Measurements from ENCODE around the gene TMEM233. TPM values are rescaled to one million over a fixed set of nuclear protein-coding genes. Genes with fewer than 3 reads are reported as not detected.
A peak's percentile ranks its signal among the peaks of the same experiment; 100 is the strongest.

Gene TMEM233
- total RNA-seq, 1 experiment from 2014 or later: not detected

DNA sequence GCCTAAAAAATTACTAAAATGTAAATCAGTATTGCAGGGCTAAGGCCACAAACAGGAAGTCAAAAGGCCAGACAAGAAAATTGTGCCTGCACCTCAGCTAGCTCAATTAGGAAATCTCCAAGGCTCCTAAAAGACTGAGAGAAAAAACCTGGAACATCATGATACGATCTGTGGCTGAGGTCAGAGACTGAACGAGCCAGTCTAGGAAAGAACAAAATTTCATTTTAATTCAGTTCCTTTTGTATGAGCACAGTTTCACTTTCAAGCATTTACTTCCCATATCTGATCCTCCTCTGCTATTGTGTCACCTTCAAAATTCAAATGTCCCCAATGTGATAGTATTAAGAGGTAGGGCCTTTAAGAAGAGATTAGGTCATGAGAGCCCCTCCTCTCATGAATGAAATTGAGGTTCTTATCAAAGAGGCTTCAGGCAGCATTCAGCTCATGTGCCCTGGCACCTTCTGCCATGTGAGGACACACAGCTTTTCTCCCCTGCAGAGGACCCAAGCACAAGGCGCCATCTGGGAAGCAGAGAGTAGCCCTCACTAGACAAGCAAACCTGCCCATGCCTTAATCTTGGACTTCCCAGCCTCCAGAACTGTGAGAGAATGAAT, 89.2 kb downstream of the TMEM233 start:
- H3K4me2 ChIP-seq (ENCODE audit: low read depth, low read length, poor library complexity, severe bottlenecking): peak overlapping the region; percentile 65
- H3K4me3 ChIP-seq (ENCODE audit: low read length): peak overlapping the region; percentile 41

DNA sequence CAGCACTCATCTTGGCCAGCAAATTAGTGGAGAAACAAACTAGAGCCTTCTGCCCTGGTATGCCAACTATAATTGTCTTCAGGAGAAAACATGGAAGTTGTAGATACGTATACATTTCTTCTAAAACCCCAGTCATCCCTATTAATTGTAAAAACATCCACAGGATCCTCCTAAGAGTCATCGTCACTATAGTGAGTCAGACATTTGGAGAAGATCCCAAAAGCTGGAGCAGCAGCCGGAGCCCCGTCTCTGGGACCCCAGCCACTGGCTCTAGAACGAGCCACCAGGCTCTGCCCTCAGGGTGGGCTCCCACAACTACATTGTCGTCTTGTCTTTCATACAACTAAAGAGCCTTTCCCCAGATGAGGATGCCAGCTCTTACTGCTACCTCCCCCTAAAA, 89.8 kb downstream of the TMEM233 start:
- H3K9ac ChIP-seq (ENCODE audit: low read length): no peak overlapping the region
- no peaks in the 10 kb centered on the region for H3K9me3 ChIP-seq (ENCODE audit: low read length)
- no peak overlapping the region for H2AFZ ChIP-seq (ENCODE audit: low read length)
- no peaks in the 10 kb centered on the region for H4K20me1 ChIP-seq (ENCODE audit: insufficient read depth, low read depth, low read length)
- no peak overlapping the region for H3K4me3 ChIP-seq (ENCODE audit: low read length)
- no peaks in the 10 kb centered on the region for H3K27me3 ChIP-seq (ENCODE audit: low read length)
- no peaks in the 10 kb centered on the region for H3K79me2 ChIP-seq (ENCODE audit: low read length)
- no peaks in the 10 kb centered on the region for H3K9me2 ChIP-seq (replicated peaks; ENCODE audit: insufficient read depth, low read length)
- peaks cover 35% of the 10 kb centered on the region for H3K4me1 ChIP-seq (ENCODE audit: low read length)
- peaks cover 28% of the 10 kb centered on the region; the same call in 1 of the 2 replicates for H3K36me3 ChIP-seq (ENCODE audit: insufficient read depth, low read length)
- no peak for DNase-seq
- no peak overlapping the region for H3K4me2 ChIP-seq (ENCODE audit: low read depth, low read length, poor library complexity, severe bottlenecking)
- H3K27ac ChIP-seq (ENCODE audit: low read length): peak overlapping the region; percentile 90

More for the DNA sequence above, 89.2 kb downstream of the TMEM233 start:
- H3K79me2 ChIP-seq (ENCODE audit: low read length): no peaks in the 10 kb centered on the region
- H3K9ac ChIP-seq (ENCODE audit: low read length): peak overlapping the region; percentile 52
- H3K9me2 ChIP-seq (replicated peaks; ENCODE audit: insufficient read depth, low read length): no peaks in the 10 kb centered on the region
- H4K20me1 ChIP-seq (ENCODE audit: insufficient read depth, low read depth, low read length): no peaks in the 10 kb centered on the region
- no peak overlapping the region for H2AFZ ChIP-seq (ENCODE audit: low read length)
- DNase-seq: peak; percentile 83
- peaks cover 33% of the 10 kb centered on the region; the same call in 1 of the 2 replicates for H3K36me3 ChIP-seq (ENCODE audit: insufficient read depth, low read length)
- no peaks in the 10 kb centered on the region for H3K9me3 ChIP-seq (ENCODE audit: low read length)
- peaks cover 39% of the 10 kb centered on the region for H3K4me1 ChIP-seq (ENCODE audit: low read length)
- peak overlapping the region; percentile 90 for H3K27ac ChIP-seq (ENCODE audit: low read length)
- no peaks in the 10 kb centered on the region for H3K27me3 ChIP-seq (ENCODE audit: low read length)

DNA sequence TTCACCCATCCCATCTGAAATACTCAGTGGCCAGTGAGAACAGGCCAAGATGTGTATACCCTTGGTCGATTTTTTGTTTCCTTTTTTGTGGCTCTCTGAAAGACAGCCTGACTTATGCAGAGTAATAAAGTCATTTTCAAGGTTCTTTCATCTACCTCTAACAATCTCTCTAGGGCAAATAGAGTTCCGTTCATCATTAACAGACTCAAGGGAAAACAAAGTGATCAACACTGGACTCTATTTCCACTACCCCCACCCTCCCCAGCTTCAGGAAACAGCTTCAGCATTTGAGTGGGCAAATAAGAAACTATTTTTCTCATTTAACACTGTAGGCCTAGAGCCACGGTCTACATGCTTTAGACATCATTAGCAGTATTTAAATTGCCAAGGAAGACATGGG, 90.2 kb downstream of the TMEM233 start:
- peaks cover 24% of the 10 kb centered on the region; the same call in 1 of the 2 replicates for H3K36me3 ChIP-seq (ENCODE audit: insufficient read depth, low read length)
- no peaks in the 10 kb centered on the region for H3K79me2 ChIP-seq (ENCODE audit: low read length)
- no peaks in the 10 kb centered on the region for H3K9me3 ChIP-seq (ENCODE audit: low read length)

DNA sequence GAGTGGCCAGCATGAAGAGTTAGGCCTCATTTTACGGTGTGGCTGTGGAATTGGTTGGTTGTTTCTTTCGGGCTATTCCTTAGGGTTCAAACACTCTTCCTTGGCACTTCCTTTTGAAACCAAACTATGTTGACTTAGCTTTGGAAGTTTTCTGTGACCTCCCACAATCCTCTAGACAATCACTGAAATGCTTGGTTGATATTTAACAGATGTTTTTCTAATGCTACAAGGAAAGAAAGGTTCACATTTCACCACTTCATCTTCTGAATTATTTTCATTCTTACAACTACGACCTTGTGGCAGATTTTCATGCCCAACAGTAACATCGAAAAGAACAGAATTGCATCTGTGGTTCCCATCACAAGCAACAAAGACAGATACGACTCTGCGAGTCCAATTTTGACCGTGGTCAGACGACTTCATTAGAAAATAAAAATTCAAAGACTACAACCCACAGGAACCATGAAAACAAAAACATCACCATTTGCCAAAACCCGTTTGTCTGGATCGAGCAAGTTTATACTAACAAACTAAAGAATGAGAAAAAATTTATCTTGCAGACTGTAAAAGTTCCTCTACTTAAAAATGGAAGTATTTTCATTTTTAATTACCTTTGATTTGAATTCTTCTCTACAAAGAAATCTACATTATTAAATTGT, 91.3 kb downstream of the TMEM233 start:
- H3K4me3 ChIP-seq (ENCODE audit: low read length): no peak overlapping the region
- H3K27me3 ChIP-seq (ENCODE audit: low read length): no peaks in the 10 kb centered on the region
- H4K20me1 ChIP-seq (ENCODE audit: insufficient read depth, low read depth, low read length): no peaks in the 10 kb centered on the region
- no peaks in the 10 kb centered on the region for H3K79me2 ChIP-seq (ENCODE audit: low read length)
- no peak overlapping the region for H3K27ac ChIP-seq (ENCODE audit: low read length)
- H2AFZ ChIP-seq (ENCODE audit: low read length): no peak overlapping the region
- H3K9ac ChIP-seq (ENCODE audit: low read length): no peak overlapping the region
- H3K36me3 ChIP-seq (ENCODE audit: insufficient read depth, low read length): peaks cover 16% of the 10 kb centered on the region; the same call in 1 of the 2 replicates
- peaks cover 30% of the 10 kb centered on the region for H3K4me1 ChIP-seq (ENCODE audit: low read length)
- no peaks in the 10 kb centered on the region for H3K9me2 ChIP-seq (replicated peaks; ENCODE audit: insufficient read depth, low read length)
- DNase-seq: no peak
- no peak overlapping the region for H3K4me2 ChIP-seq (ENCODE audit: low read depth, low read length, poor library complexity, severe bottlenecking)
- H3K9me3 ChIP-seq (ENCODE audit: low read length): no peaks in the 10 kb centered on the region

More for the DNA sequence above, 90.2 kb downstream of the TMEM233 start:
- DNase-seq: no peak
- Histone ChIP-seq H3K4me3 (ENCODE audit: low read length) (no peak overlapping the region), H3K27ac (ENCODE audit: low read length) (peak overlapping the region; percentile 90; the same call in 1 of the 2 replicates), H4K20me1 (ENCODE audit: insufficient read depth, low read depth, low read length) (no peaks in the 10 kb centered on the region), H3K9me2 (replicated peaks; ENCODE audit: insufficient read depth, low read length) (no peaks in the 10 kb centered on the region), H3K4me1 (ENCODE audit: low read length) (peaks cover 31% of the 10 kb centered on the region), H3K27me3 (ENCODE audit: low read length) (no peaks in the 10 kb centered on the region), H3K4me2 (ENCODE audit: low read depth, low read length, poor library complexity, severe bottlenecking) (no peak overlapping the region), H2AFZ (ENCODE audit: low read length) (no peak overlapping the region), H3K9ac (ENCODE audit: low read length) (no peak overlapping the region)

DNA sequence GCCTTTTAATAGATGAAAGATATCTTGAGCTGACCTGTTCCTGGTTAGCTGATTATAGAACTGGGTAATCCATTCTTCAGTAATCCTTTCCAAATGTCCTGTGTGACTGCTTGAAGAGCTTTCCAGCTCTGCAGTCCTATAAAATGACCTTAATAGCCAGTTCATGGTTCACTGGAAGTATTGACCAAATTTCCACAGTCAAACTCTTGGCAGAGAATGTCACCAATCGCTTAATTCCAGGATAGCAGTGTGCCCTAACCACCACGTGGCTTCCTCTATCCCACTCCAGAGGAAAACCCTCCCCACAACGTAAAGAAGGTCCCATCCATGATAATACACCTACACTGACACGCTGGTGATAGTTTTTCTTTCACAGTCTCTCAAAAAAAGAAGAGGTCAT, 91.8 kb downstream of the TMEM233 start:
- Histone ChIP-seq H3K36me3 (ENCODE audit: insufficient read depth, low read length) (peaks cover 12% of the 10 kb centered on the region; the same call in 1 of the 2 replicates), H3K27me3 (ENCODE audit: low read length) (no peaks in the 10 kb centered on the region), H4K20me1 (ENCODE audit: insufficient read depth, low read depth, low read length) (no peaks in the 10 kb centered on the region)

DNA sequence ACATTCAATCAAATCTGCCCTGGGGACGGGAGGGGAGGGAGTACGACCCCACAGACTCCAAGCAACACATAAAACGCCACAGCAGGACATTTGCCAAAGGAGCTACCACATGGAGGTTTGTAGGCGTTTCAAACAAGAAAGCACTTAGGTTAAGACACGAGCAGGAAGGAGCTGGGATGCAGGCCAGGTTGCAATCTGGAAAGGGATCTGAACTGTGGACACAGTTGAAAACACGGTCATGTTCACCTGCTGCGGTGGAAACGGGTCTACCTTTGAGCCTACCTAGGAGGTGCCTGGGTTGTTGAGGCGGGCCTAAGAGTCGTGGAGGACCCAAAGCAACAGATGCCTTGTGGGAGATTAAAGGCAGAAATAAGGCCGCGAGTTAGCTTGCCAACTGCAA, 92.8 kb downstream of the TMEM233 start:
- Histone ChIP-seq H3K27me3 (ENCODE audit: low read length) (no peaks in the 10 kb centered on the region), H3K4me2 (ENCODE audit: low read depth, low read length, poor library complexity, severe bottlenecking) (no peak overlapping the region), H3K9ac (ENCODE audit: low read length) (no peak overlapping the region), H3K4me1 (ENCODE audit: low read length) (peaks cover 22% of the 10 kb centered on the region), H3K4me3 (ENCODE audit: low read length) (no peak overlapping the region), H3K27ac (ENCODE audit: low read length) (no peak overlapping the region), H4K20me1 (ENCODE audit: insufficient read depth, low read depth, low read length) (no peaks in the 10 kb centered on the region), H3K9me2 (replicated peaks; ENCODE audit: insufficient read depth, low read length) (no peaks in the 10 kb centered on the region), H2AFZ (ENCODE audit: low read length) (no peak overlapping the region), H3K9me3 (ENCODE audit: low read length) (no peaks in the 10 kb centered on the region), H3K79me2 (ENCODE audit: low read length) (no peaks in the 10 kb centered on the region), H3K36me3 (ENCODE audit: insufficient read depth, low read length) (peaks cover 9% of the 10 kb centered on the region; the same call in 1 of the 2 replicates)
- no peak for DNase-seq

More for the DNA sequence above, 91.8 kb downstream of the TMEM233 start:
- H3K9me3 ChIP-seq (ENCODE audit: low read length): no peaks in the 10 kb centered on the region
- no peak overlapping the region for H3K4me2 ChIP-seq (ENCODE audit: low read depth, low read length, poor library complexity, severe bottlenecking)
- no peaks in the 10 kb centered on the region for H3K9me2 ChIP-seq (replicated peaks; ENCODE audit: insufficient read depth, low read length)
- H3K4me3 ChIP-seq (ENCODE audit: low read length): no peak overlapping the region
- H3K4me1 ChIP-seq (ENCODE audit: low read length): peaks cover 30% of the 10 kb centered on the region
- no peak overlapping the region for H2AFZ ChIP-seq (ENCODE audit: low read length)
- no peak for DNase-seq
- H3K79me2 ChIP-seq (ENCODE audit: low read length): no peaks in the 10 kb centered on the region
- no peak overlapping the region for H3K9ac ChIP-seq (ENCODE audit: low read length)
- no peak overlapping the region for H3K27ac ChIP-seq (ENCODE audit: low read length)

DNA sequence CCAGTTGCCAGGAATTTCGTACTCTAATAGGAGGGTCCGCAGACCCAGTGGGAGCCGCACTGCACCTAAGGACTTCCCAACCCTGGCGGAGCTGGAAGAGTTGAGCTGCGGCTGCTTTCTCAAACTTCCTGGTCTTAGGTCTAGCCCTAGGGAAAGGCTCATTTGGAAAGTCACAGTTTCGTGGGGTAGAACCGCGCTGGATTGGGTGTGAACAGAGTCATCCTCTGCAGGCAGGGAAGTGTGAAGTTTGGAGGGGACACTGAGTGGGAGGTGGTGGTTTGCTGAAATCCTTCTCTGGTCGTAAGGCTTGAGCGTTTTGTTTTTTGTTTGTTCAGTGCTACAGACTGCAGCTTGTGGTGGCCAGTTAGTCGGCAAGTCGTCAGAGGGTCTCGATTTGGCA, 93.2 kb downstream of the TMEM233 start:
- Histone ChIP-seq H3K4me1 (ENCODE audit: low read length) (peaks cover 18% of the 10 kb centered on the region), H3K27ac (ENCODE audit: low read length) (no peak overlapping the region), H3K9ac (ENCODE audit: low read length) (no peak overlapping the region), H3K9me2 (replicated peaks; ENCODE audit: insufficient read depth, low read length) (no peaks in the 10 kb centered on the region), H3K4me3 (ENCODE audit: low read length) (no peak overlapping the region), H3K4me2 (ENCODE audit: low read depth, low read length, poor library complexity, severe bottlenecking) (no peak overlapping the region), H3K9me3 (ENCODE audit: low read length) (no peaks in the 10 kb centered on the region), H4K20me1 (ENCODE audit: insufficient read depth, low read depth, low read length) (no peaks in the 10 kb centered on the region), H3K27me3 (ENCODE audit: low read length) (no peaks in the 10 kb centered on the region), H2AFZ (ENCODE audit: low read length) (no peak overlapping the region), H3K36me3 (ENCODE audit: insufficient read depth, low read length) (peaks cover 7% of the 10 kb centered on the region; the same call in 1 of the 2 replicates), H3K79me2 (ENCODE audit: low read length) (no peaks in the 10 kb centered on the region)
- no peak for DNase-seq

DNA sequence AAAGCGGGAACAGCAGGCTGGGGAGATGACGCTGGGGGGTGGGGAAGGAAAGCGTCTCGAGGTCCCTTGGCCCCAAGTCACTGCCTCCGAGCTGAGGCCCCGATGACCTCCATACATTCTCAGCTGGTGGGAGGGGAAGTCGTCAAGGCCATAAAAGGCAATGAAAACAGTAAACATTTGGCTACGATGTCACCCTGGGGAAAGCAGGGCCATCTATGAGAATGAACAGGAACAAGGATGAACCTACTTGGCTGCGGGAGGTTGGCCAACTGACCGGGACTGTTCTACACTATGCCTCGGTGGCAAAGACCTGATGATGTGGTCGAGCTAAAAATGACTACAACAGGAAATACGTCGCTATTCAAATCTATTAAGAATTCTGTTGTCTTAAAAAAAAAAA, 93.8 kb downstream of the TMEM233 start:
- H3K79me2 ChIP-seq (ENCODE audit: low read length): no peaks in the 10 kb centered on the region
- H2AFZ ChIP-seq (ENCODE audit: low read length): no peak overlapping the region
- peaks cover 11% of the 10 kb centered on the region for H3K4me1 ChIP-seq (ENCODE audit: low read length)
- no peaks in the 10 kb centered on the region for H4K20me1 ChIP-seq (ENCODE audit: insufficient read depth, low read depth, low read length)
- no peak for DNase-seq
- H3K27me3 ChIP-seq (ENCODE audit: low read length): no peaks in the 10 kb centered on the region
- no peak overlapping the region for H3K4me3 ChIP-seq (ENCODE audit: low read length)
- H3K9me3 ChIP-seq (ENCODE audit: low read length): no peaks in the 10 kb centered on the region
- H3K36me3 ChIP-seq (ENCODE audit: insufficient read depth, low read length): peaks cover 7% of the 10 kb centered on the region; the same call in 1 of the 2 replicates
- no peak overlapping the region for H3K27ac ChIP-seq (ENCODE audit: low read length)
- no peak overlapping the region for H3K4me2 ChIP-seq (ENCODE audit: low read depth, low read length, poor library complexity, severe bottlenecking)
- no peak overlapping the region for H3K9ac ChIP-seq (ENCODE audit: low read length)
- no peaks in the 10 kb centered on the region for H3K9me2 ChIP-seq (replicated peaks; ENCODE audit: insufficient read depth, low read length)

Data from Karpas-422 (cell line).